SK-N-SH (cell line): ENCODE measurements around the gene BNIP5. TPM values are rescaled to one million over a fixed set of nuclear protein-coding genes. Genes with fewer than 3 reads are reported as not detected.

Experiments
- CTCF ChIA-PET: fragments of 300-600, 350-600 bp; formaldehyde crosslinking; extraction: SDS; loops from one replicate; lab custom pipeline; 2021; lab: Yijun Ruan, JAX
- POLR2A ChIA-PET: fragments of 350-600 bp; sonication (Branson Sonifier 250); formaldehyde crosslinking; extraction: SDS; loops from one replicate; lab custom pipeline; 2020; ENCODE audit warnings: antibody characterized with exemption, inconsistent platforms; lab: Yijun Ruan, JAX
- DNase-seq: peaks from one replicate; pipeline ENCODE4 v3.0.0; 2012
- H2AFZ ChIP-seq: fragments of 200-600 bp; sonication (generic); 2 replicates; pipeline ENCODE4 v1.8.1; 2016; ENCODE audit warnings: antibody characterized with exemption, mild to moderate bottlenecking, low read depth
- H3F3A ChIP-seq: fragments of 200-600 bp; sonication (generic); replicated peaks from 2 replicates; pipeline ENCODE3; 2016; ENCODE audit warnings: antibody characterized with exemption, mild to moderate bottlenecking; ENCODE audit not compliant: insufficient read depth
- H3K27ac ChIP-seq, 2 experiments: fragments of 200-500 bp in 1 of 2; fragments of 200-600 bp in 1 of 2; sonication (Bioruptor generic) in 1 of 2; sonication (generic), shearing (Covaris generic) in 1 of 2; 2 replicates each; pipeline versions ENCODE4 v1.5.1 to v1.6.1; 2014 to 2016; ENCODE audit warnings: low read depth in 2 of 2, inconsistent platforms in 1 of 2, low read length in 1 of 2, mild to moderate bottlenecking in 1 of 2, mixed read lengths in 1 of 2
- H3K27me3 ChIP-seq: fragments of 200-600 bp; sonication (generic), shearing (Covaris generic); 2 replicates; pipeline ENCODE4 v1.6.1; 2016; ENCODE audit warnings: mixed run types; ENCODE audit not compliant: insufficient read depth
- H3K36me3 ChIP-seq, 2 experiments: fragments of 200-500 bp in 1 of 2; fragments of 200-600 bp in 1 of 2; sonication (Bioruptor generic) in 1 of 2; sonication (generic) in 1 of 2; replicated peaks in 1 of 2; 2 replicates each; pipeline versions ENCODE3 to v1.5.1; 2014 to 2016; ENCODE audit warnings: low read length in 1 of 2, mild to moderate bottlenecking in 1 of 2; ENCODE audit not compliant: insufficient read depth in 2 of 2, control insufficient read depth in 1 of 2
- H3K4me1 ChIP-seq, 2 experiments: fragments of 200-500 bp in 1 of 2; fragments of 200-600 bp in 1 of 2; sonication (Bioruptor generic) in 1 of 2; sonication (generic), shearing (Covaris generic) in 1 of 2; 2 replicates each; pipeline versions ENCODE4 v1.5.1 to v1.6.1; 2014 to 2016; ENCODE audit warnings: low read depth in 1 of 2, low read length in 1 of 2, mixed run types in 1 of 2; ENCODE audit not compliant: insufficient read depth in 2 of 2, control insufficient read depth in 1 of 2
- H3K4me2 ChIP-seq: fragments of 200-600 bp; sonication (generic), shearing (Covaris generic); 2 replicates; pipeline ENCODE4 v1.6.1; 2017; ENCODE audit warnings: mixed run types
- H3K4me3 ChIP-seq, 2 experiments: fragments of 200-500 bp in 1 of 2; fragments of 200-600 bp in 1 of 2; sonication (Bioruptor generic) in 1 of 2; sonication (generic), shearing (Covaris generic) in 1 of 2; 2 replicates each; pipeline versions ENCODE4 v1.5.1 to v1.8.1; 2014 to 2016; ENCODE audit warnings: low read depth in 2 of 2, inconsistent platforms in 1 of 2, low read length in 1 of 2, mild to moderate bottlenecking in 1 of 2, mixed read lengths in 1 of 2, moderate library complexity in 1 of 2
- H3K79me2 ChIP-seq: fragments of 200-600 bp; sonication (generic); 2 replicates; pipeline ENCODE4 v1.8.1; 2017; ENCODE audit warnings: mild to moderate bottlenecking; ENCODE audit not compliant: insufficient read depth
- H3K9ac ChIP-seq: fragments of 200-600 bp; sonication (generic); 2 replicates; pipeline ENCODE4 v1.6.1; 2017; ENCODE audit warnings: mixed run types
- H3K9me2 ChIP-seq: fragments of 200-600 bp; sonication (generic); 2 replicates; pipeline ENCODE4 v1.6.1; 2017; ENCODE audit warnings: mixed run types
- H3K9me3 ChIP-seq: fragments of 200-600 bp; sonication (generic); 2 replicates; pipeline ENCODE4 v1.6.1; 2017; ENCODE audit warnings: mixed run types, mild to moderate bottlenecking, moderate library complexity
- H4K20me1 ChIP-seq: fragments of 200-600 bp; sonication (generic); 2 replicates; pipeline ENCODE4 v1.6.1; 2017; ENCODE audit warnings: mild to moderate bottlenecking, mixed run types; ENCODE audit not compliant: insufficient read depth
- CHD2 ChIP-seq: fragments of 150-350 bp; IDR thresholded peaks from 2 replicates; pipeline ENCODE4 v1.6.1; 2018; ENCODE audit warnings: low read length; ENCODE audit not compliant: partially characterized antibody
- EP300 ChIP-seq, 2 experiments: IDR thresholded peaks; 2 replicates each; pipeline versions ENCODE4 v1.4.0 to v1.6.1; 2012; ENCODE audit warnings: borderline replicate concordance in 1 of 2, low read depth in 1 of 2, low read length in 1 of 2
- FOSL2 ChIP-seq: IDR thresholded peaks from 2 replicates; pipeline ENCODE4 v1.4.0; 2012; ENCODE audit warnings: low read depth, mild to moderate bottlenecking, moderate library complexity, borderline replicate concordance
- FOXJ3 ChIP-seq: sonication (generic); formaldehyde crosslinking; IDR thresholded peaks from 2 replicates; pipeline ENCODE4 v1.5.1; 2020; ENCODE audit warnings: mild to moderate bottlenecking, missing genetic modification reagents
- GATA2 ChIP-seq: sonication (generic); formaldehyde crosslinking; IDR thresholded peaks from 2 replicates; pipeline ENCODE4 v1.5.0; 2020; ENCODE audit warnings: mild to moderate bottlenecking, missing genetic modification reagents
- JUND ChIP-seq: IDR thresholded peaks from 2 replicates; pipeline ENCODE4 v1.4.0; 2012
- MAX ChIP-seq: IDR thresholded peaks from 2 replicates; pipeline ENCODE4 v1.4.0; 2012; ENCODE audit warnings: low read depth
- MXI1 ChIP-seq: IDR thresholded peaks from 2 replicates; pipeline ENCODE4 v1.6.1; 2012; ENCODE audit warnings: mild to moderate bottlenecking, low read depth, low read length, improper control_type of control experiment
- PBX3 ChIP-seq: IDR thresholded peaks from 2 replicates; pipeline ENCODE4; 2012
- POLR2AphosphoS5 ChIP-seq: IDR thresholded peaks from 2 replicates; pipeline ENCODE4 v1.6.1; 2012; ENCODE audit warnings: low read depth, low read length
- RFX5 ChIP-seq: IDR thresholded peaks from 2 replicates; pipeline ENCODE4 v1.6.1; 2012; ENCODE audit warnings: mild to moderate bottlenecking, improper control_type of control experiment, low read length
- RXRA ChIP-seq: IDR thresholded peaks from 2 replicates; pipeline ENCODE4 v1.4.0; 2012; ENCODE audit warnings: low read depth, mild to moderate bottlenecking, borderline replicate concordance
- SMC3 ChIP-seq: IDR thresholded peaks from 2 replicates; pipeline ENCODE4 v1.6.1; 2012; ENCODE audit warnings: low read depth, low read length, improper control_type of control experiment
- TEAD4 ChIP-seq: IDR thresholded peaks from 2 replicates; pipeline ENCODE4 v1.4.0; 2012; ENCODE audit warnings: mild to moderate bottlenecking, borderline replicate concordance; ENCODE audit not compliant: insufficient read depth
- YY1 ChIP-seq: IDR thresholded peaks from 2 replicates; pipeline ENCODE4 v1.4.0; 2012; ENCODE audit warnings: low read depth, mild to moderate bottlenecking
- ZBTB33 ChIP-seq: IDR thresholded peaks from 2 replicates; pipeline ENCODE4 v1.4.0; 2012; ENCODE audit warnings: low read depth, borderline replicate concordance
- WGBS: methylation state at CpG from one replicate; pipeline ENCODE4 v1.1.6; 2017; ENCODE audit warnings: low lambda C conversion rate; 5-methylcytosine and 5-hydroxymethylcytosine counted together
- polyA plus RNA-seq, 3 experiments: library from polyadenylated mRNA; depleted of rRNA; stranded (reverse); fragments of >200 nt; gene quantifications; 2 replicates each; pipeline ENCODE4 v1.2.3, GENCODE V29; 2012
- TF ChIP-seq, protein P1 (sequence below): fragments of 150-350 bp; IDR thresholded peaks from 2 replicates; pipeline ENCODE4 v1.6.1; 2016; ENCODE audit warnings: mild to moderate bottlenecking, low read depth, low read length

Gene BNIP5
- polyA plus RNA-seq, 1 of the 3 experiments (the other 2 are of a cell fraction), result not detected

DNA sequence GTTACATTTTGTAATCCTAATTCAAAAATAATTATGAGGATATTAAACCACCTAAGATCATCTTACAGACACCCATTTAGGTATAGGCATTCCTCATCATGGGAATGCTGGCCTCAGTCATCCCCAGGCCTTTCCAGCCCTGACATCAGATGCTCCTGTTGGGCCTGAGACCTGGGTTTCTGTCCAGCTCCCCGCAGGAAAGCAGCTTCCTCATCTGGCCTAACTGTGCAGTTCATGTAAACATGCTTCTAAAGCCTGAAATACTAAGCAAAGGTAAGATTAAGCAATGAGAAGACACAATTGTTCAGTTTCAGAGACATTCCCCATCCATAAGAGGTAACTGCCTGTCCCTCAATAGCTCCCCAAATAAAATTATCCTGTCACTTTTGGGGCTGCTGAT is 31.7 kb upstream of the BNIP5 start (continued):
- TF ChIP-seq POLR2AphosphoS5 (no peak), YY1 (no peak), SMC3 (no peak), RXRA (no peak), JUND (no peak)

DNA sequence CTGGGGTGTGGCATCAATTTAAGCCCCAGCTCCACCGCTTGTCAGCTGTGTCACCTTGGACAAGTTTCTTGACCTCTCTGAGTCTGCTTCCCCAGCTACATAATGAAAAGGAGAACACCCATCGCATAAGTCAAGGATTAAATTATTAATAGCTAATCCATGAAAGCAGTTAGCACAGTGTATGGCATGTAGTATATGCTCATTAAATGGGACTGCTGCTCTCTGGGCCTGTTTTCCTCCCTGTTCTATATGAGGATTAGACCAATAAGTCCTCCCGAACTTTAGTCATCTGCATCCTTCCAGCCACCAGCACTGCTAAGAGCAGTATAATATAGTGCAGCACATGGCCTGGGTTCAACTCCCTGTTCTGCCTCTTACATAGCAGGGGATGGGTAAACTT is 31.1 kb upstream of the BNIP5 start:
- Histone ChIP-seq H3F3A (no peaks in the 10 kb centered on the region), H3K9me2 (no peaks in the 10 kb centered on the region), H3K79me2 (no peaks in the 10 kb centered on the region), H3K4me1 (no peaks in the 10 kb centered on the region), H3K9me3 (no peaks in the 10 kb centered on the region), H3K4me2 (no peak overlapping the region)
- ChIA-PET POLR2A (no interaction called here), CTCF (interaction anchor here (0.9 to 1.5 kb wide), 3 partner anchors 63 to 66 kb away, joined by 4 to 6 read pairs (median 4); no protein-coding TSS in a partner anchor)
- TF ChIP-seq TEAD4 (no peak), RXRA (no peak), FOSL2 (no peak), GATA2 (CRISPR knock-in tag) (no peak)
- TF ChIP-seq, all 33 proteins: peak for 0
- H3K27ac ChIP-seq, result no peak overlapping the region
- H3K36me3 ChIP-seq, result no peaks in the 10 kb centered on the region
- no peak overlapping the region for H2AFZ ChIP-seq
- no peaks in the 10 kb centered on the region for H3K27me3 ChIP-seq
- no peak overlapping the region for H3K4me3 ChIP-seq
- WGBS, result 92% methylated on average over 3 of the region's 3 CpGs
- no peak for DNase-seq
- no peaks in the 10 kb centered on the region for H4K20me1 ChIP-seq
- no peak overlapping the region for H3K9ac ChIP-seq

GRCh38 chr6:36364669-36365479 is 28.2 kb upstream of the BNIP5 start:
- CTCF ChIA-PET, result interaction anchor here (1.0 to 2.0 kb wide), 3 partner anchors 24 to 338 kb away, joined by 4 to 10 read pairs (median 7); no protein-coding TSS in a partner anchor
- TF ChIP-seq ZBTB33, result no peak
- TF ChIP-seq SMC3, result no peak
- TF ChIP-seq, protein P1, sequence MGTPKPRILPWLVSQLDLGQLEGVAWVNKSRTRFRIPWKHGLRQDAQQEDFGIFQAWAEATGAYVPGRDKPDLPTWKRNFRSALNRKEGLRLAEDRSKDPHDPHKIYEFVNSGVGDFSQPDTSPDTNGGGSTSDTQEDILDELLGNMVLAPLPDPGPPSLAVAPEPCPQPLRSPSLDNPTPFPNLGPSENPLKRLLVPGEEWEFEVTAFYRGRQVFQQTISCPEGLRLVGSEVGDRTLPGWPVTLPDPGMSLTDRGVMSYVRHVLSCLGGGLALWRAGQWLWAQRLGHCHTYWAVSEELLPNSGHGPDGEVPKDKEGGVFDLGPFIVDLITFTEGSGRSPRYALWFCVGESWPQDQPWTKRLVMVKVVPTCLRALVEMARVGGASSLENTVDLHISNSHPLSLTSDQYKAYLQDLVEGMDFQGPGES, result no peak
- no peak for TF ChIP-seq POLR2AphosphoS5
- no peak for TF ChIP-seq MAX
- TF ChIP-seq PBX3, result no peak
- TF ChIP-seq EP300 (IDR thresholded peaks at IDR 0.05; ENCODE audit: borderline replicate concordance in 1 of 2, low read depth in 1 of 2, low read length in 1 of 2), result no peak
- TF ChIP-seq CHD2, result no peak
- TF ChIP-seq MXI1, result no peak
- no peak for TF ChIP-seq RFX5
- no peak for TF ChIP-seq FOSL2
- no peak for TF ChIP-seq FOXJ3 (CRISPR knock-in tag)
- Histone ChIP-seq H3K9me3 (no peaks in the 10 kb centered on the region), H3F3A (no peaks in the 10 kb centered on the region), H3K4me3 (no peak overlapping the region), H3K9ac (no peak overlapping the region), H3K4me2 (no peak overlapping the region), H3K79me2 (no peaks in the 10 kb centered on the region), H3K27ac (no peak overlapping the region), H2AFZ (no peak overlapping the region), H3K9me2 (no peaks in the 10 kb centered on the region), H4K20me1 (no peaks in the 10 kb centered on the region), H3K4me1 (peaks cover 0 to 2% of the 10 kb centered on the region in 2 experiments; a peak in 1 of 4 replicates), H3K36me3 (no peaks in the 10 kb centered on the region), H3K27me3 (no peaks in the 10 kb centered on the region)
- no peak for DNase-seq
- POLR2A ChIA-PET, result no interaction called here
- WGBS, result 75% methylated on average over 12 of the region's 19 CpGs
